ENCODE data around the gene EPS8.

DNA sequence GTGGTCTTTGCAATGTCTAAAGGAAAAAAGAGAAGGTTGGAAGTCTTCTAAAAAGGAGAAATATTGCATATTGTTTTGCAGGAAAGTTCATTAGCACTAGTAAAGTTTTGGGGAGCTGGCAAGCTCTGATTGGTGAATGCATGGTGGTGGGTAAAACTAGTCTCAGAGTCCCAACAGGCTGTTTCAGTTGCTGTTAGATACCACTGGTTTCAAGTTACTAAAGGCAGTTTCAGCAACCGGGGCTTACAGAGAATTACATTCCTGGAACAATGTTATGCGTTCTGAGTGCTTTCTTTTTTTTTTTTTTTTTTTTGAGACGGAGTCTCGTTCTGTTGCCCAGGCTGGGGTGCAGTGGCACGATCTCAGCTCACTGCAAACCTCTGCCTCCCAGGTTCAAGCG is 208.2 kb downstream of the EPS8 start:
- no peak for TF ChIP-seq POLR2AphosphoS5 (IDR thresholded peaks at IDR 0.05; ENCODE audit: insufficient read depth in 1 of 2, low read depth in 1 of 2)
- TF ChIP-seq CTCF (IDR thresholded peaks at IDR 0.05) = no peak
- TF ChIP-seq POLR2A (IDR thresholded peaks at IDR 0.05) = no peak

Measured in vagina (tissue), 2 donors.